ENCODE data around the gene LST1. TPM values are rescaled to one million over a fixed set of nuclear protein-coding genes. Genes with fewer than 3 reads are reported as not detected.

The LST1 gene
- total RNA-seq = 29.8 and 33.1 TPM in 2 replicates

- intact Hi-C loops (cut with micrococcal nuclease) = no loop called here
Observed at GRCh38 chr6:31586008-31586407, at the start of gene LST1. Gene LST1, plus strand, starts transcription at chr6:31586277. Its CDS starts 1,023 bp downstream, at chr6:31587300.

GRCh38 chr6:31538805-31539400, 47.2 kb upstream of the LST1 start:
- intact Hi-C loops (cut with micrococcal nuclease) = no loop called here

- intact Hi-C loops (cut with micrococcal nuclease) = loop anchor here (1.0 to 10.0 kb wide), 8 partner anchors 46 to 592 kb away; partner anchors contain the start of genes CLIC1, FKBPL, HLA-C and MICA
Observed at GRCh38 chr6:31540640-31541039, 45.4 kb upstream of the LST1 start.

DNA sequence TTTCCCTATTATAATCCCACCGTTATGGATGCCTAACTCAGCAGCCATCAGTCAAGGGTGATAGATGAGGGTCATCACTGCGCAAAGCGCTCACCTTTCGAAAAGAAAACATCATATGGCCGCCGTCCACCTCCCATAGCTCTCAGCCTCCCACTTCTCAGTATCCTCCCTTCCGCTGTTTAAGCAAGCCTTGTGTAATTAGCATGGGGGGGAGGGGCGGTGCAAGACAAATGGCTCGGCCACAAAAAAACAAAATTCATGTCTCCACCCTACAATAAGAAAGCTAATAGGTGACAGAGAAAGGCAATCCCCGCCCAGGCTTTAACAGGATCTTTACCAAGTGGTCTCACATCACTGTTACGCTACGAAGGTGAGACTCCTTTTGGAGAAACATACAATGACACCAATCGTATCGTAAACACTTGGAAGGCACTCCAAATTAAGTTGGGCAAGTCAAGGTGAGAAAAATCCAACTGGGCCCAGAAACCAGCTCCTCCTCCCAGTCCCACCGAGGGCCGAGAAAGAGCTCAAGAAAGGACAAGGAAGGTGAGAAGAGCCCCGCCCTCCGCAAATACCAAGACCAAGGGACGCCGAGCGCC, 44.9 kb upstream of the LST1 start:
- intact Hi-C loops (cut with micrococcal nuclease) = loop anchor here (1.0 to 10.0 kb wide), 8 partner anchors 47 to 591 kb away; partner anchors contain the start of genes CLIC1, FKBPL, HLA-C and MICA

- intact Hi-C loops (cut with micrococcal nuclease) = loop anchor here (1.0 to 10.0 kb wide), 9 partner anchors 48 to 590 kb away; partner anchors contain the start of genes BAG6, CLIC1, FKBPL and HLA-C
Observed at GRCh38 chr6:31541658-31542521, 44.2 kb upstream of the LST1 start, which contains the start of gene DDX39B. Gene DDX39B, minus strand, starts transcription at chr6:31542003. Its CDS starts 1,471 bp downstream, at chr6:31540532.

GRCh38 chr6:31543639-31544038, 42.4 kb upstream of the LST1 start:
- intact Hi-C loops (cut with micrococcal nuclease) = loop anchor here (5.0 to 10.0 kb wide), 4 partner anchors 141 to 589 kb away; partner anchors contain the start of genes CLIC1, FKBPL, MICA and NELFE

GRCh38 chr6:31544676-31545075, 41.4 kb upstream of the LST1 start:
- intact Hi-C loops (cut with micrococcal nuclease) = loop anchor here (5.0 to 10.0 kb wide), 4 partner anchors 142 to 588 kb away; partner anchors contain the start of genes CLIC1, FKBPL, MICA and NELFE

DNA sequence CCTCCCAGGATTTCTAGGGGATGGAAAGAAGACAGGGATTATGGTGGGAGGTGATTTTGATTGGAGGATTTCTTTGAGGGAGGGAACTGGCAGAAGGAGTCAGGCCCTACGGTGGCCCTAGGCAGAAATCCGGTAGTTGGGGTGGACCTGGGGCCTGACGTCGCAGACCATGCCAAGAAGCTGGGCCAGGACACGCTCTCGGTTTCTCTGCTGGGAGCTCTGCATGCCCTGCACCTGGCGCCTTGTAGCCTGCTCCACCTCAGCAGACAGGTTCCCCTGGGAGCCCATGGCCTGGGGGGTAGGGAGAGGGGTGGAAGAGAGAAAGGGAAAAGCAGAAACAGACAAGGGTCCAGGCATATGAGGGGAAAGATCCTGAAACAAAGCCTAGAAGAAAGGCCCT, 40.8 kb upstream of the LST1 start:
- intact Hi-C loops (cut with micrococcal nuclease) = loop anchor here (10.0 kb wide), 2 partner anchors 190 to 410 kb away; partner anchors contain the start of genes CLIC1, NELFE and SKIC2

- intact Hi-C loops (cut with micrococcal nuclease) = loop anchor here (1.0 to 10.0 kb wide), 7 partner anchors 22 to 408 kb away; partner anchors contain the start of genes CLIC1, GPANK1, HSPA1B and NELFE
Observed at GRCh38 chr6:31546339-31546957, 39.6 kb upstream of the LST1 start, which contains the start of gene ATP6V1G2. Gene ATP6V1G2, minus strand, starts transcription at chr6:31546608. Its CDS starts 49 bp downstream, at chr6:31546559.

DNA sequence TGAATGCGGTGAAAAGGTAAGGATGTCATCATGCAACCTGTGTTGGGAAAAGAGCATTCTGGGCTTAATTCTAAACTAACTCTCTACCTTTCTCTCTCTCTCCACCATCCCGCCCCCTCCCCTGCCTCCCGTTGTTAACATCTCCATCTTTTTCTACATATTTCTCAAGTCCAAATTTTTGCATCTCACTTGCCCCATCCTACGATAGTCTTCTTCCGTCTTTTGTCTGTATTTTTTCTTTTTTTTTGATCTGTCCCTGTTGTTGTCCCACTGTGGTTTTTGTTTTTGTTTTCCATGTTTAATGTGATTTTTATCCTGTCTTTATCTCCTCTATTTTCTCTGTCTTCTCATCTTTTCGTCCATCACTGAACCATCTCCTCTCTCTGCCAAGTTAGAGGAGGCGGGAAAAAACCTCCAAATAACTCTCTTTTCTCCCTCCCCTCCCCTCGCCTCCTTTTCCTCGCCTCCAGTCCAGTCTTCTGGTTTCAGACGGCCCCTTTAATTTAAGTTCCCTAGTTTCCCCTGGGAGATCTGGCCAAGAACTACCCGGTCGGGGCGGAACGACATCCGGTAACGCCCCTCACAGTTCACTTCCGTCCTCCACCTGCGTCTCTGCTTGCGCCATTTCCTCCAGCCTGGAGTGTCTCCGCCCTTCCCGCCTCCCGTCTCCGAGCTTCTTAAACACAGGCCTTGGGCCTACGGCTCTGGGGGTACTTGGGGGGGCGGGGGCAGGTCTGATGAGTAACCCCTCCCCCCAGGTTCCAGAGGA, 38.9 kb upstream of the LST1 start, which contains the start of gene NFKBIL1:
NFKBIL1 (plus strand) TSS at position 651 of the 769 bp plus-strand sequence; CDS start at position 738, 87 bp downstream.
- intact Hi-C loops (cut with micrococcal nuclease) = loop anchor here (1.0 to 10.0 kb wide), 10 partner anchors 22 to 408 kb away; partner anchors contain the start of genes BAG6, CLIC1, GPANK1 and HSPA1B

DNA sequence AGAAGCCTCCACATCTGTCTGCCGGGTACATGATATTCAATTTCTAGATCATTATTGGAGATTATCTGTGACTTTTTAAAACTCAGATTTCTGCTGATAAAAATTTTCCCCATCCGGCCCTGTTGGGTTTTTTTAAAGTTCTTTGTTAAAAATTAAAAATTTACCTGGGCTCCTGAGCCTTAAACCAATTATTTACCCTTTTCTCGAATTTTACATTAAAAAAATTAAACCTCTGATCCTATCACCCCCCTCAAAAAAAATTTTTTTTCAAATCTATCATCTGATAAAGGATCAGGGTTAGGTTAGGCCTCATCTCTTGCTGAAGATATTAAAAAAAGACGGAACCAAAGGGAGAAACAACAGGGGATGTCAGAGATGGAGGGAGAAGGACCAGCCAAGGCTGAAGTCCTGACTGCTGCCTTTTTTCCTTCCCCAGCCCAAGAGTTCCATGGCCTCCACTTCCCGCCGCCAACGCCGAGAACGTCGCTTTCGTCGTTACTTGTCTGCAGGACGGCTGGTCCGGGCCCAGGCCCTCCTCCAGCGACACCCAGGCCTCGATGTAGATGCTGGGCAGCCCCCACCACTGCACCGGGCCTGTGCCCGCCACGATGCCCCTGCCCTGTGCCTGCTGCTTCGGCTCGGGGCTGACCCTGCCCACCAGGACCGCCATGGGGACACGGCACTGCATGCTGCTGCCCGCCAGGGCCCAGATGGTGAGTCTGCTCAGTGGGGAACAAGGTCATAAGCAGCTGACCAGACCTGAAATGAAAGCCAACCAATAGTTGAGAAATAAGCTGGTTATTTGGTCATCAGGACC, 38.1 kb upstream of the LST1 start:
- intact Hi-C loops (cut with micrococcal nuclease) = loop anchor here (1.0 to 10.0 kb wide), 8 partner anchors 21 to 407 kb away; partner anchors contain the start of genes BAG6, CLIC1, GPANK1 and HSPA1B

GRCh38 chr6:31548544-31548873, 37.6 kb upstream of the LST1 start:
- intact Hi-C loops (cut with micrococcal nuclease) = loop anchor here (10.0 kb wide), 2 partner anchors 186 to 406 kb away; partner anchors contain the start of genes CLIC1, NELFE and SKIC2

DNA sequence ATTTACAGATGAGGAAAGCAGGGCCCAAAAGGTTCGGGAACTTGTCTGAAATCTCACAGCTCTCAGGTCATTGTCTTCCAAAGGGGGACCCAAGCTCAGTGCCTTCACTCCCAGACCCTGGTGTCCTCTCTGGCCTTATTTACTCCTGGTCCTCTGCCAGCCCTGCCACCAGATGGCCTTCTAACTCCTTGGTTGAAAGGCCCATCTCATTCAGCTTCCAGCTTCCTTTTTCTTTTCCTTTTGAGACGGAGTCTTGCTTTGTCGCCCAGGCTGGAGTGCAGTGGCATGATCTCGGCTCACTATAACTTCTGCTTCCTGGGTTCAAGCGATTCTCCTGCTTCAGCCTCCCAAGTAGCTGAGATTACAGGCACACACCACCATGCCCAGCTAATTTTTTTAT, 34.7 kb upstream of the LST1 start:
- intact Hi-C loops (cut with micrococcal nuclease) = loop anchor here (1.0 kb wide), 1 partner anchor 47 kb away; no protein-coding TSS in a partner anchor

DNA sequence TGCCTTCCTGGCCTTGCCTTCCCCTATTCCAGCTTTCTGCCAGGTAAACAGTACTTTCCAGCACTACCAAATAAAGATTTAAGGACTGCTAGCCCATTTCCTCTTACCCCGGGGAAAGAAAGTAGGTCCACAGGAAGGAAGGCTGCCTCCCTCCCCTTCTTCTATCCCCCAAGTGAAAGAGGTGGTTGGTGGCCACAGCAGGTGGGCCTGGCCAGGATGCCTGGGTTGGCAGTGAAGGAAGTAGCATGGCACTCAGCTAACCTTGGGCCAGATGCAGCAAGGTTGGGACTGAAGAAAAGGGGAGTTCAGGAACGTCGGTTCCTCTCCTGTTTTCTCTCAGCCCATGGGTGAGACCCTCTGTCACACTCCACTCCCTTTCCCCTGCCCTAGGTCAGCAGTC, 29.8 kb upstream of the LST1 start:
- intact Hi-C loops (cut with micrococcal nuclease) = no loop called here

DNA sequence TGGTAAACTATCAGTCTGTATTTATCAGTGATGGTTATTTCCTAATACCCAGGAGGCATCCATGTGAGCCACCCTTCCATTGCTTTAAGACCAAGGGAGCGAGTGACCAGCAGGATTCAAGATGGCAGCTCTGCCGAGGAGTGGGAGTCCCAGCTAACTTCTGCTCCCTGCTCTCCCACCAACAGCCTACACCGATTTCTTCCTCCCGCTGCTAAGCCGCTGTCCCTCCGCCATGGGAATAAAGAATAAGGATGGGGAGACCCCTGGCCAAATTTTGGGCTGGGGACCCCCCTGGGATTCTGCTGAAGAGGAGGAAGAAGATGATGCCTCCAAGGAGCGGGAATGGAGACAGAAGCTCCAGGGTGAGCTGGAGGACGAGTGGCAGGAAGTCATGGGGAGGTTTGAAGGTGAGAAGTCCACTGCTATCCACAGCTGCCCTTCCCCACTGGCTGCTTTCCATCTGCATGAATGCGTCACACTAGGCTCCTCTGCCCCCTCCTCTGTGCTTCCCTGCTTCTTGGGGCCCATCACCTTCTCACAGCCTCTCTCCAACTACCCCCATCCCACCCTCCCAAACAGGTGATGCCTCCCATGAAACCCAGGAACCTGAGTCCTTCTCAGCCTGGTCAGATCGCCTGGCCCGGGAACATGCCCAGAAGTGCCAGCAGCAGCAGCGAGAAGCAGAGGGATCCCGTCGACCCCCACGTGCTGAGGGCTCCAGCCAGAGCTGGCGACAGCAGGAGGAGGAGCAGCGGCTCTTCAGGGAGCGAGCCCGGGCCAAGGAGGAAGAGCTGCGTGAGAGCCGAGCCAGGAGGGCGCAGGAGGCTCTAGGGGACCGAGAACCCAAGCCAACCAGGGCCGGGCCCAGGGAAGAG, 28.4 kb upstream of the LST1 start:
- intact Hi-C loops (cut with micrococcal nuclease) = loop anchor here (2.0 kb wide), 1 partner anchor 17 kb away; the partner anchor contains the start of gene TNF

DNA sequence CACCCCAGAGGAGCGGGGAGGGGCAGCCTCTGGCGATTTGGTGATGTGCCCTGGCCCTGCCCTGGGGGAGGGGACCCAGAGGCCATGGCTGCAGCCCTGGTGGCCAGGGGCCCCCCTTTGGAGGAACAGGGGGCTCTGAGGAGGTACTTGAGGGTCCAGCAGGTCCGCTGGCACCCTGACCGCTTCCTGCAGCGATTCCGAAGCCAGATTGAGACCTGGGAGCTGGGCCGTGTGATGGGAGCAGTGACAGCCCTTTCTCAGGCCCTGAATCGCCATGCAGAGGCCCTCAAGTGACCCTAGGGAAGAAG, 27.8 kb upstream of the LST1 start:
- intact Hi-C loops (cut with micrococcal nuclease) = loop anchor here (2.0 kb wide), 1 partner anchor 17 kb away; the partner anchor contains the start of gene TNF

- intact Hi-C loops (cut with micrococcal nuclease) = loop anchor here (2.0 kb wide), 1 partner anchor 16 kb away; the partner anchor contains the start of gene TNF
Observed at GRCh38 chr6:31558631-31559500, 27.2 kb upstream of the LST1 start.
